Prostate gland (tissue), 2 donors: ENCODE measurements around the gene NISCH. TPM values are rescaled to one million over a fixed set of nuclear protein-coding genes. Genes with fewer than 3 reads are reported as not detected.

ENCODE experiments used
- DNase-seq: peaks from one replicate; pipeline ENCODE4 v3.0.0-alpha.2; 2019; ENCODE audit warnings: low spot score
- H3K27ac ChIP-seq, 2 donors: fragments of 200-600 bp; sonication (generic); 2 replicates each; pipeline ENCODE4 v1.5.1; 2017 to 2019
- H3K27me3 ChIP-seq: fragments of 200-600 bp; sonication (generic); replicated peaks from 2 replicates; pipeline ENCODE4 v1.5.1; 2019; ENCODE audit not compliant: insufficient read depth
- H3K36me3 ChIP-seq, 2 donors: fragments of 200-600 bp; sonication (generic); 1 replicate in 1 of 2; 2 replicates in 1 of 2; pipeline versions ENCODE4 v1.5.1 to v1.8.1; 2017 to 2019
- H3K4me1 ChIP-seq: fragments of 200-600 bp; sonication (generic); replicated peaks from 2 replicates; pipeline ENCODE4 v1.5.1; 2019
- H3K4me3 ChIP-seq, 2 donors: fragments of 200-600 bp; sonication (generic); 2 replicates each; pipeline ENCODE4 v1.5.1; 2017 to 2019
- H3K9me3 ChIP-seq: fragments of 200-600 bp; sonication (generic); 2 replicates; pipeline ENCODE4 v1.5.1; 2017
- POLR2A ChIP-seq: fragments of 450-650 bp; IDR thresholded peaks from one replicate; pipeline ENCODE4 v1.6.1; 2016; ENCODE audit warnings: antibody characterized with exemption, mild to moderate bottlenecking
- POLR2AphosphoS5 ChIP-seq: sonication (generic); formaldehyde crosslinking; IDR thresholded peaks from one replicate; pipeline ENCODE4 v1.6.1; 2017; ENCODE audit warnings: antibody characterized with exemption
- whole genome bisulfite sequencing: methylation state at CpG from one replicate; pipeline ENCODE4 v1.1.5; 2018; 5-methylcytosine and 5-hydroxymethylcytosine counted together
- intact Hi-C: fragments of 100-400 bp; cut with DNase I; formaldehyde crosslinking; loops from one replicate; pipeline ENCODE4 v1.14.2; 2022
- total RNA-seq, 2 donors: library from RNA; depleted of rRNA; stranded (reverse); fragments of >200 nt; gene quantifications; one replicate each; pipeline ENCODE4 v1.1.0, GENCODE V29; 2016
- TF ChIP-seq, protein P1 (sequence below), 4 experiments: fragments of 200-600 bp in 2 of 4; fragments of 450-650 bp in 2 of 4; sonication (generic) in 2 of 4; IDR thresholded peaks; 1 replicate in 3 of 4; 2 replicates in 1 of 4; pipeline ENCODE4 v1.5.1; 2016 to 2019; ENCODE audit warnings: antibody characterized with exemption in 4 of 4, mild to moderate bottlenecking in 2 of 4, moderate library complexity in 2 of 4

Gene NISCH
- total RNA-seq, 2 donors from 2014 or later, result 107 to 277 TPM

DNA sequence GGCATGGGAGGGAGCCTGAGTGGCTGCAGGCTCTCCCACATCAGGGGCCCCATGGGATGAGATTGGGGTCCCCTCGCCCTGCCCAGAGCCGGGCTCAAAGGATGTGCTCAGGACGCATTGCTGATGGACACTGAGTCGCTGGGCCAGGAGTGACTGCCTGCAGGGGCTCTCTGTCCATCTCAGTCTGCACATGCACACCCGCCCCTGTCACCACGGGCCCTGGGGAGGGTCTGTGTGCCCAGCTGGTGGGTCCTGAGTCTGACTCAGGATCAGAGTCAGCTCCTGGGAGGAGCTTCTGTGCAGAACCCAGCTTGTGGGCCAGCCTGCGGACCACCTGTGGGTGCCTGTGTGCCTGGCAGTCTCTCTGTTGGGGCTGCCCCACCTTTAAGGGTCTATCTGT, 57.9 kb downstream of the NISCH start:
- H3K27ac ChIP-seq, result no peak overlapping the region
- no peaks in the 10 kb centered on the region for H3K9me3 ChIP-seq
- WGBS, result 90% methylated on average over 6 of the region's 7 CpGs
- no peaks in the 10 kb centered on the region for H3K4me1 ChIP-seq
- no peak for DNase-seq
- intact Hi-C loops, result no loop called here
- H3K27me3 ChIP-seq, result no peaks in the 10 kb centered on the region
- H3K36me3 ChIP-seq, result no peaks in the 10 kb centered on the region
- TF ChIP-seq, protein P1, sequence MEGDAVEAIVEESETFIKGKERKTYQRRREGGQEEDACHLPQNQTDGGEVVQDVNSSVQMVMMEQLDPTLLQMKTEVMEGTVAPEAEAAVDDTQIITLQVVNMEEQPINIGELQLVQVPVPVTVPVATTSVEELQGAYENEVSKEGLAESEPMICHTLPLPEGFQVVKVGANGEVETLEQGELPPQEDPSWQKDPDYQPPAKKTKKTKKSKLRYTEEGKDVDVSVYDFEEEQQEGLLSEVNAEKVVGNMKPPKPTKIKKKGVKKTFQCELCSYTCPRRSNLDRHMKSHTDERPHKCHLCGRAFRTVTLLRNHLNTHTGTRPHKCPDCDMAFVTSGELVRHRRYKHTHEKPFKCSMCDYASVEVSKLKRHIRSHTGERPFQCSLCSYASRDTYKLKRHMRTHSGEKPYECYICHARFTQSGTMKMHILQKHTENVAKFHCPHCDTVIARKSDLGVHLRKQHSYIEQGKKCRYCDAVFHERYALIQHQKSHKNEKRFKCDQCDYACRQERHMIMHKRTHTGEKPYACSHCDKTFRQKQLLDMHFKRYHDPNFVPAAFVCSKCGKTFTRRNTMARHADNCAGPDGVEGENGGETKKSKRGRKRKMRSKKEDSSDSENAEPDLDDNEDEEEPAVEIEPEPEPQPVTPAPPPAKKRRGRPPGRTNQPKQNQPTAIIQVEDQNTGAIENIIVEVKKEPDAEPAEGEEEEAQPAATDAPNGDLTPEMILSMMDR (IDR thresholded peaks at IDR 0.05), result no peak
- TF ChIP-seq POLR2AphosphoS5 (no peak), POLR2A (no peak)
- H3K4me3 ChIP-seq, result no peak overlapping the region

DNA sequence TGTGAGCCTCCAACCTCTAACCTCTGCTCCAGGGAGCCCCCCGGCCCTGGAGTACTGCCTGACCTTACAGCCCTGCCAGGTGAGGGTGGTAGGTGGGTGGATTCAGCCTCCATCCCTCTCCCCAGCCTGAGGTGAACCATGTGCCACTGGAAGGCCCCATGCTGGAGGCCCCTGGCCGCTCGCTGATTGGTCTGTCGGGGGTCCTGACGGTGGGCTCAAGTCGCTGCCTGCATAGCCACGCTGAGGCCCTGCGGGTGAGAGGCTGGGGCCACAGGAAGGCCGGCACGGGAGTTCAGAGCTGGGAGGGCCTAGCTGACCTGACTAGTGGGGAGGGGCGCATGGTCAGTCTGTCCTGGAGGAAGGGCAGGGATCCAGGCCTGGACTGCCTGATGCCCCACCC, 59.2 kb downstream of the NISCH start:
- Histone ChIP-seq H3K4me1 (no peaks in the 10 kb centered on the region), H3K27ac (no peak overlapping the region), H3K27me3 (no peaks in the 10 kb centered on the region), H3K4me3 (no peak overlapping the region), H3K9me3 (no peaks in the 10 kb centered on the region), H3K36me3 (no peaks in the 10 kb centered on the region)
- TF ChIP-seq, protein P1 (IDR thresholded peaks at IDR 0.05), result no peak
- TF ChIP-seq POLR2A, result no peak
- no peak for TF ChIP-seq POLR2AphosphoS5
- WGBS, result 78% methylated on average over 11 of the region's 11 CpGs
- intact Hi-C loops, result no loop called here
- DNase-seq, result no peak

DNA sequence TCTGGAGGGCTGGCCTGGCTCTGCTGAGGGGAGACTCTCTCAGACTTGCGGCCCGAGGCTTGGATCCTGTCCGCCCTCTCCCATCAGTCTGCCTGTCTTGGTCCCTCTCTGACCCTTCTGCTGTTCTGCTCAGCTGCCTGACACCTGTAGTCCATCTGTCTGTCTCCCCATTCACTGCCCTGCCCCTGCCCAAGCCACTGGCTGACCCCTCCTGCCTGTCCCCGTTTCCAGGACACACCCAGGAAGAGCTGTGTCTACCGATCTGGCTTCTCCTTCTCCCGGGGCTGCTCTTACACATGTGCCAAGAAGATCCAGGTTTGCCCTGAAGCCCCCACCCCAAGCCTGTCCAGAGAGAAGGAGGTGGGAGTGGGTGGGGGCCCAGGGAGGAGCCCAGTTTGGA, 59.8 kb downstream of the NISCH start:
- Histone ChIP-seq H3K4me1 (no peaks in the 10 kb centered on the region), H3K4me3 (no peak overlapping the region), H3K9me3 (no peaks in the 10 kb centered on the region), H3K27ac (no peak overlapping the region), H3K27me3 (no peaks in the 10 kb centered on the region), H3K36me3 (no peaks in the 10 kb centered on the region)
- DNase-seq, result no peak
- WGBS, result 56% methylated on average over 6 of the region's 6 CpGs
- TF ChIP-seq POLR2A (no peak), POLR2AphosphoS5 (no peak)
- TF ChIP-seq, protein P1 (IDR thresholded peaks at IDR 0.05), result no peak
- intact Hi-C loops, result no loop called here

DNA sequence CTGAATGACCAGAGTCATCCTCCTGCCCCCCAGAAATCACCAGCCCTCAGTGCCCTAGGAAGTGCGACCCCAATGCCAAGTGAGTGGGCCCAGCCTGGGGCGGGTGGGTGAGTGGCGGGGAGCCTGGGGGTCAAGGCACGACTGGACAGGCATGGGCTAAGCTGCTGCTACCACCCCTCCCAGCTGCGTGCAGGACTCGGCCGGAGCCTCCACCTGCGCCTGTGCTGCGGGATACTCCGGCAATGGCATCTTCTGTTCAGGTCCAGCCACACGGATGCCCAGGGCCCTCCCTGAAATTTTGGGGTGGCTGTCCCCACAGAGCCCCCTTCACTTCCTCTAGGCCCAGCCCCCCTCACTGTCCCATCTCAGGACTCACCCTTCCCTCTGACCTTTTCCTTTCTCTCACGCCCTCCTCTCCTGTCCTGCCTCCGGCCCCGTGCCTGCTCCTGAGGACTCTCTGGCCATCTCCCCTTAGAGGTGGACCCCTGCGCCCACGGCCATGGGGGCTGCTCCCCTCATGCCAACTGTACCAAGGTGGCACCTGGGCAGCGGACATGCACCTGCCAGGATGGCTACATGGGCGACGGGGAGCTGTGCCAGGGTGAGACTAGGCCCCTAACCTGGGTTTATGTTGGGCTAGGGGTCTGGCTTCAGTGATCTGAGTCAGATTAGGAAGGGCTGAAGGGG, 61.2 kb downstream of the NISCH start:
- no peak for DNase-seq
- Histone ChIP-seq H3K4me3 (no peak overlapping the region), H3K27ac (no peak overlapping the region), H3K27me3 (no peaks in the 10 kb centered on the region), H3K4me1 (no peaks in the 10 kb centered on the region), H3K9me3 (no peaks in the 10 kb centered on the region), H3K36me3 (no peaks in the 10 kb centered on the region)
- TF ChIP-seq, protein P1 (IDR thresholded peaks at IDR 0.05), result no peak
- TF ChIP-seq POLR2A (no peak), POLR2AphosphoS5 (no peak)
- intact Hi-C loops, result no loop called here
- WGBS, result 93% methylated on average over 18 of the region's 19 CpGs
